Motor neuron (in vitro differentiated cells): Measurements from ENCODE around the gene AUTS2. TPM values are rescaled to one million over a fixed set of nuclear protein-coding genes. Genes with fewer than 3 reads are reported as not detected.

Experiments
- ATAC-seq, 8 experiments: fragments of 200-7000 bp; cut with Tn5 transposase; replicated peaks in 6 of 8; 2 replicates each; pipeline ENCODE4 v1.8.0; 2021; ENCODE audit warnings: mild to moderate bottlenecking in 8 of 8, moderate library complexity in 8 of 8
- H3K27ac ChIP-seq, 2 donors: fragments of 250-450 bp; sonication (Bioruptor Pico); 2 replicates each; pipeline ENCODE4 v1.9.0; 2021; ENCODE audit warnings: antibody characterized with exemption in 2 of 2, mild to moderate bottlenecking in 2 of 2, moderate library complexity in 1 of 2
- H3K4me1 ChIP-seq, 2 donors: fragments of 250-450 bp; sonication (Bioruptor Pico); replicated peaks in 1 of 2; 2 replicates each; pipeline ENCODE4 v1.6.1; 2021; ENCODE audit warnings: antibody characterized with exemption in 2 of 2, mild to moderate bottlenecking in 2 of 2, moderate library complexity in 1 of 2
- H3K4me3 ChIP-seq, 5 donors: fragments of 250-450 bp; sonication (Bioruptor Pico); 2 replicates each; pipeline ENCODE4 v1.9.0; 2021; ENCODE audit warnings: antibody characterized with exemption in 5 of 5, mild to moderate bottlenecking in 5 of 5, moderate library complexity in 4 of 5
- WGBS, 10 experiments: fragments of 450-650 bp; shearing (Covaris generic); methylation state at CpG; one replicate each; pipeline ENCODE4 v1.0.0; 2022; 5-methylcytosine and 5-hydroxymethylcytosine counted together
- in situ Hi-C, 9 experiments: fragments of 400-800 bp; cut with MboI; loops; one replicate each; pipeline ENCODE4 v1.15.0; 2021; ENCODE audit warnings: low sequenced_read_pairs in 9 of 9, low pct_unique_long_range_greater_than_20kb in 2 of 9; ENCODE audit not compliant: unreplicated experiment in 9 of 9
- total RNA-seq, 8 experiments: library from RNA; unstranded; fragments of 300-600 nt; gene quantifications; 2 replicates each; pipeline versions ENCODE4 v1.2.3 to v1.2.4, GENCODE V29; 2022

Gene AUTS2
- 10 to 100 TPM in 5 of 8 experiments, 1 to 10 TPM in 2, under 1 TPM in 1; 0.49 to 68.6 (median 32.2) TPM for total RNA-seq

DNA sequence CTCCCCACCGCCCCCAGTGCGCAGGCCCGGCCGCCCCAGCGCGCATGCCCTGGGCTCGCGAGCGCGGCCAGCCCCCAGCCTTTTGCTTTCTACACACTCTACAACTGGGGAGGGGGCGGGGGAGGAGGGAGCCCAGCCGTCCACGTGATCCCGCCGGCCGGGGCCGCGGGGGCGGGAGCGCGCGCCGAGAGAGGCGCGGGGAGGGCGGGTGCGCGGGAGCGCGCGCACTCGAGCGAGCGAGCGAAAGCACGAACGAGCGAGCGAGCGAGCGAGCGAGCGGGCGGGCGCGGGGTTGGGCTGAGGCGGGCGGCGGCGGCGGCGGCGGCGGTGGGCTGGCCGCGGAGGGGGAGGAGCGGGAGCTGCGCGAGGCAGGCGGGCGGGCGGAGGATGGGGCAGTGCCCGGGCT is at the start of gene AUTS2:
Gene AUTS2, plus strand, starts transcription at position 395 of the 406 bp plus-strand sequence. CDS start 1,179 bp downstream, outside the sequence.
- in situ Hi-C loops: no loop called here
- H3K4me1 ChIP-seq: peaks cover 6 to 10% of the 10 kb centered on the region in 2 donors
- ATAC-seq: peak; percentile 61 to 89 (median 76)
- peak within 1 kb of the TSS; percentile 69 to 100 (median 76) for H3K4me3 ChIP-seq
- H3K27ac ChIP-seq: peak within 1 kb of the TSS; percentile 80 to 92
- no CpG with 5 or more reads among the region's 63 CpGs for WGBS, 10 experiments

DNA sequence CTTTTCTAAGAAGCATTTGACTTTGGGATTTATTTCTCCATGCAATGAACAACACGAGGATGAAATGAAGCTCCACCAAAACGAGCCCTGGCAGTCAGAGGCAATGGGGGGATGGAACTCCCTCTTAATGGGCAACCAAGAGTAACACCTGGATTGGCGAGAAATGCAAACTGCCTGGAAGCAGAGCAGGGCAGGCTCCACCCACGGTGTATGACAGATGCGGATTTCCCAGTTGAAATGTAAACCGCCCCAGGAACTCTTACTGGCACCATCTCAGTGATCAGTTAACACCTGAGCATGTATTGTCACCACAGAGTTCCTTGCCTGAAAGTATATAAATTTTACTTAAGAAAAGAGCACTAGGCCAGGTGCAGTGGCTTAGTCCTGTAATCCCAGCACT is 47.3 kb upstream of the AUTS2 start:
- in situ Hi-C loops: no loop called here
- Histone ChIP-seq H3K27ac (no peak overlapping the region), H3K4me1 (no peaks in the 10 kb centered on the region), H3K4me3 (no peak overlapping the region)
- WGBS, 10 experiments: 10 to 93% (median 70%) methylated on average over 2 to 6 of the region's 6 CpGs; no CpG with 5 or more reads in 2 of the 10 experiments
- ATAC-seq: no peak

DNA sequence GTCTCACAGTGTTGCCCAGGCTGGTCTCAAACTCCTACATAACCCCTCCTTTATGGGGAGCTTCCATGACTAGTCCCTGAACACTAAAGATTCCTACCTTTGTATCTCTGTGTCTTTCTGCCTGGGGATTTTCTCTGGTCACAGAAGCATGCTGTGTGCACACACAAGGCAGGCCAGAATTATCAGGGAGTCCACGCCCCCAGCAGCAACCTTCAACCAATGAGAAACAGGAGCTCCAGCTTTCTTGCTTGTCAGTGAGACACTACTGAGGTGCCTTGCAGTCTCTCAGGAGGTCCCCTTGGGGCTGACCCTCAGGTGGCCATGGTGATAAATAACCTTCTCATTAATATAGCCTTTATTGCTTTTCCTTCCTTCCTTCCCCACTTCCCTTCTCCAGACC is 45.1 kb upstream of the AUTS2 start:
- Histone ChIP-seq H3K27ac (no peak overlapping the region), H3K4me3 (no peak overlapping the region), H3K4me1 (no peaks in the 10 kb centered on the region)
- in situ Hi-C loops: no loop called here
- no peak for ATAC-seq
- 60 to 80% (median 60%) methylated on average over 1 of the region's 1 CpG; no CpG with 5 or more reads in 7 of the 10 experiments for WGBS, 10 experiments

DNA sequence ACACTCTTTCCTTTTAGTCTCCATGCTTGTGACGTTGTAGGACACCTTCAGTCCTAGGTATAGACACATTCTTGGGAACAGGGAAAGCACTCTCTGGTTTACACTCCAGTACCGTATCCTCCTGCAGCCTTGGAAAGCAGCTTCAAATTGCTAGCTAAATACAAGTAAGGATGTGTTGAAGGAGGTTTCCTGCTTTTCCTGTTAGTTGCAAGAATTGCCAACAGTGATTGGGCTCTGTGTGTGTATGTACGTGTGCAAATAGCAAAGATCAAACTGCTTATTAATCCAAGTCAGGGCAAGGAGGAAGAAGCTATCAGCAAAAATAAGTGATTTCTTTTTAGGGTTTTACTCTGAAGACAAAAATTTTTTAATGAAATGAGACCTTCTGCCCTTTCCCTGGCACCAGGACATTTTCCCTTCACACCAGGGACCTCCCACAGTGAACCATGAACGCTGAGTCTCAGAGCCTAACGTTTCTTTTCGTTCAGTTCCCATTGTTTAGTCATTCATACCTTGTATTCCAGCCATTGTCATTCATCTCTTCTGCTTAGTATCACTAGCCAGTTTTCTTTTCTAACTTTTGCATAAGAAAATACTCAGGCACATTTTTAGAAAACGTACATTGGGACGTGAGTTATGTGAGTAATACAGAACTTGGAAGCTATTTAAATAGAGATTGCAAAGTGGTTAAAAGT is 36.9 kb upstream of the AUTS2 start:
- in situ Hi-C loops: no loop called here
- H3K4me3 ChIP-seq: no peak overlapping the region
- peak overlapping the region in 1 of 2 donors; percentile 17 for H3K27ac ChIP-seq
- ATAC-seq: no peak
- peaks cover 6% of the 10 kb centered on the region in 2 donors for H3K4me1 ChIP-seq
- WGBS, 10 experiments: 18 to 82% (median 30%) methylated on average over 3 to 8 of the region's 8 CpGs

- no peak overlapping the region for H3K4me3 ChIP-seq
- WGBS, 10 experiments: 16 to 100% (median 43%) methylated on average over 1 to 7 of the region's 7 CpGs
- in situ Hi-C loops: no loop called here
Observed at GRCh38 chr7:69564454-69565417, 33.5 kb upstream of the AUTS2 start.

GRCh38 chr7:69567800-69568199 is 30.5 kb upstream of the AUTS2 start:
- H3K27ac ChIP-seq: no peak overlapping the region
- H3K4me3 ChIP-seq: no peak overlapping the region
- WGBS, 10 experiments: 32 to 100% (median 51%) methylated on average over 1 to 2 of the region's 2 CpGs
- in situ Hi-C loops: no loop called here
- ATAC-seq: no peak
- H3K4me1 ChIP-seq: peaks cover 6 to 8% of the 10 kb centered on the region in 2 donors

More at GRCh38 chr7:69564454-69565417, 33.5 kb upstream of the AUTS2 start:
- Histone ChIP-seq H3K4me1 (peaks cover 6 to 10% of the 10 kb centered on the region in 2 donors), H3K27ac (no peak overlapping the region)
- peak; percentile 52 to 99 (median 87) for ATAC-seq

- WGBS, 10 experiments: 10 to 100% (median 80%) methylated on average over 1 to 5 of the region's 6 CpGs
- Histone ChIP-seq H3K27ac (no peak overlapping the region), H3K4me1 (peaks cover 6 to 8% of the 10 kb centered on the region in 2 donors), H3K4me3 (no peak overlapping the region)
- in situ Hi-C loops: no loop called here
- ATAC-seq: no peak
Observed at GRCh38 chr7:69568266-69568665, 30.0 kb upstream of the AUTS2 start.

GRCh38 chr7:69575651-69576050 is 22.6 kb upstream of the AUTS2 start:
- Histone ChIP-seq H3K27ac (no peak overlapping the region), H3K4me1 (no peaks in the 10 kb centered on the region), H3K4me3 (no peak overlapping the region)
- ATAC-seq: no peak
- 21 to 100% (median 90%) methylated on average over 1 to 4 of the region's 4 CpGs; no CpG with 5 or more reads in 1 of the 10 experiments for WGBS, 10 experiments
- in situ Hi-C loops: no loop called here

DNA sequence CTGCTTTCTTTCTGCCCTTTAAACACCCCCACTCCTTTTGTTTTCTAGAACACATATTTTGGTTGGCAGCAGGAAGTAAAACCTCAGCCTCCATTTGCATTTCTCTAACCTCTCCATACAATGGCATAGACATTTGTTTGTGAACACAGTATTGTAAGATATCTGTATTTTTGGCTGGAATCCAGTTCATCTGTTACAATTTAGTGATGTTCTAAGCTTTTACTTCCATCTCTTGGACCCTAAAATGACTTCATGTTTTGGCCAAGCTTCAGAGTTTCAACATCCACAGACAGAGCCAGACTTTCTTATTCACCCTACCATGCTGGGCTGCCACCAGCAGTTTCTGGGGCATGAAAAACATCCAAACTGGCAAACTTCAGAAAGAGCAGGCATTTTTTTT is 21.1 kb upstream of the AUTS2 start:
- in situ Hi-C loops: no loop called here
- ATAC-seq: no peak
- no peak overlapping the region for H3K4me3 ChIP-seq
- no peak overlapping the region for H3K27ac ChIP-seq
- no peaks in the 10 kb centered on the region for H3K4me1 ChIP-seq

- H3K27ac ChIP-seq: no peak overlapping the region
- ATAC-seq: no peak
- H3K4me1 ChIP-seq: no peaks in the 10 kb centered on the region
- in situ Hi-C loops: no loop called here
- WGBS, 10 experiments: 50 to 100% (median 100%) methylated on average over 1 of the region's 1 CpG; no CpG with 5 or more reads in 3 of the 10 experiments
- H3K4me3 ChIP-seq: no peak overlapping the region
Observed at GRCh38 chr7:69585169-69585568, 13.1 kb upstream of the AUTS2 start.

DNA sequence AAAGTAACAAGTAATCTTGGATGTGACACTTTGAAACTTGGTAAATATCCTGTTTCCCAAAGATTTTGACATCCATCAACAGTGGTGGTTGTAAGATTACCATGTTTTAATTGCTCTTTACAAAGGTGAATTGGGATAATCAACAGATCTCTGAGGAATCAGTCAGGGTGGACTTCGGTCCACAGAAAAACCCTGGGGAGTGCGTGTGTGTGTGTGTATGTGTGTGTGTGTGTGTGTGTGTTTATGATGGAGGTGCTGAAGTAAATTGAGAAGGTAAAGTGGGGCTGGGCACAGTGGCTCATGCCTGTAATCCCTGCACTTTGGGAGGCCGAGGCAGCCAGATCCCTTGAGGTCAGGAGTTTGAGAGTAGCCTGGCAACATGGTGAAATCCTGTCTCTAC is 12.0 kb upstream of the AUTS2 start:
- no peak for ATAC-seq
- 58 to 100% (median 85%) methylated on average over 1 to 3 of the region's 3 CpGs; no CpG with 5 or more reads in 4 of the 10 experiments for WGBS, 10 experiments
- in situ Hi-C loops: no loop called here
- H3K27ac ChIP-seq: no peak overlapping the region
- no peaks in the 10 kb centered on the region for H3K4me1 ChIP-seq
- no peak overlapping the region for H3K4me3 ChIP-seq

- ATAC-seq: no peak
- 21 to 92% (median 65%) methylated on average over 2 to 5 of the region's 5 CpGs for WGBS, 10 experiments
- H3K4me3 ChIP-seq: no peak overlapping the region
- no peak overlapping the region for H3K27ac ChIP-seq
- H3K4me1 ChIP-seq: no peaks in the 10 kb centered on the region
- in situ Hi-C loops: no loop called here
Observed at GRCh38 chr7:69588773-69589172, 9.5 kb upstream of the AUTS2 start.

DNA sequence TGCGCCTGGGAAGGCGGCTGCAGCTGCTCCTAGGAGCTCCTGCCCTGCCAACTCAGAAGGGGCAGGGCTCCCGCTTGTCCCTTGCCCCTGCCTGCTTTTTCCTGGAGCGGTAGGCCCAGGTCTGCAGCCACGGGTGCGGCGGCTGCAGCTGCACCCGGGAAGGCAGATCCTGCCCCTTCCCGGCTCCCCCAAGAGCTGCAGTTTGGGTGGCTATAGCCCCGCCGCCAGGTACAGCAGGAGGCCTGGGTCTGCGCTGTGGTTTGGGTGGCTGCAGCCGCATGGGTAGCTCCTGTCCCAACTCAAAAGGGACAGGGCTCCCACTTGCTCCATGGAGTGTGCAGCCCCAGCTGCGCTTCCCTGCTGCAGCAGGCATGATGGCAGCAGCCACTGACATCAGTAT is 6.5 kb upstream of the AUTS2 start:
- WGBS, 10 experiments: 80 to 100% (median 96%) methylated on average over 1 to 5 of the region's 14 CpGs; no CpG with 5 or more reads in 7 of the 10 experiments
- ATAC-seq: no peak

More for the DNA sequence above, 6.5 kb upstream of the AUTS2 start:
- H3K4me3 ChIP-seq: no peak overlapping the region
- H3K4me1 ChIP-seq: no peaks in the 10 kb centered on the region
- H3K27ac ChIP-seq: no peak overlapping the region
- in situ Hi-C loops: no loop called here
